CD4-positive, alpha-beta T cell treated with Interleukin-6 at 100 ng/mL for 8 hours (primary cell): ENCODE measurements around the gene CACNA1C.
A peak's percentile ranks its signal among the peaks of the same experiment; 100 is the strongest.

Experiments
- DNase-seq: peaks from one replicate; pipeline ENCODE4 v3.0.0-alpha.2; 2020; ENCODE audit warnings: mixed read lengths, low spot score

The CACNA1C gene

DNA sequence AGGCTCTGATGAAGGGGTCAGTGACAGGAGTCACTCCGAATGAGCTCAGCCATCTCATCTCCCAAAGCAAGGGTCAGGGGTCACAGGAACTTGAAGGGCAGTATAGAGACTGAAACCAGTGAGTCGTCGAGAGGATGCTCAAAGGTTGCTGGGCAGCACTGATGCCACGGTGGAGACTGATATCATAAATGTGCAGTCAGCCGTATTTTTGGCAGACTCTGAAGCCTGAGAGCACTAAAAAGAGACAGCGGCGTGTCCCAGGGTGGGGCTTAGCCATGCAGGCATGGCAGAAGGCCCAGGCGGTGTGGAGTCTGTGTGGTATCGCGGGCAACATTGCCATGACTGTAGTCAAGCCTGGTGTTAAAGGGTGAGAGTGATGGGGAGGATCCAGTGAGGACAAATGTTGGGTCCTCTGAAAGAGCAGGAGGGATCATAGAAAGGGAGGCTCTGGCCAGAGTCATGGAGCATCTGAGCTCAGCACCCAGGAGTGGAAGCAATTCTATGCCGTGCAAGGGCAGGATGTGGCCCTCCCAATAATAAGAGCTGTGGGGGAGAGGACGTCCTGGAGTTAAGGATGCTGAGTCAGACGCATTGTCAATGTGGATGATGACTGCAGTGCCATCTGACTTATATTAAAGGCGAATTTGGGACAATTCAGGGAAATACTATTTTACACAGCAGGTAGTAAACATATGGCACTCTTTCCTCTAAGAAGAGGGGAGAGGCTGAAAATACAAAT, 500.8 kb downstream of the CACNA1C start:
- no peak for DNase-seq

DNA sequence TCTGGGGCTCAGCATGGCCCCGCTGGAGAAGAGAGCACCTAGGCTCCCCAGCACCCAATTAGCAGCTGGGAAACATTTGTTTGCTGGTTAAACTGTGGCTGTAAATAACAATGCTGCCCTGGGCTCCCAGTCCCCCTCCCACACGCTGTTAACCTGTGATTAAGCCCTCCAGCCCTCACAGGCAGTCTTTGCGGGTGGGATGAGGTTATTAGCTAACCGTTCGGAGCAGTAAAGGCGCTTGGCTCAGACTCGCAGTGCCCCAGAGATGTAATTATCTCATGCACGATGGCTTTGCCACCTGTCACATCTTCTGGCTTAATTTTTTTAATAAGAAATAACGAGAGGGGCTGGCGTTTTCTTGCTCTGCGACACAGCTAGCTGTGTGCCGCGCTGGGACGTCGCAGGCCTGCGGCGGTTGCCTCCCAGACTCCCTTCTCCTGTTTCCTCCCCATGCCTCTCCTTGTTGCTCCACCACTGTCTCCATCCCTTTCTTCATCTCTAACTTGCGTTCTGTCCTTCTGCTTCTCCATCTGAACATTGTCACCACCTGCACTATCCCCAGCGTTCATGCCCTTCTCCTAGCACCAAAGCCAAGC, 502.8 kb downstream of the CACNA1C start:
- no peak for DNase-seq

DNA sequence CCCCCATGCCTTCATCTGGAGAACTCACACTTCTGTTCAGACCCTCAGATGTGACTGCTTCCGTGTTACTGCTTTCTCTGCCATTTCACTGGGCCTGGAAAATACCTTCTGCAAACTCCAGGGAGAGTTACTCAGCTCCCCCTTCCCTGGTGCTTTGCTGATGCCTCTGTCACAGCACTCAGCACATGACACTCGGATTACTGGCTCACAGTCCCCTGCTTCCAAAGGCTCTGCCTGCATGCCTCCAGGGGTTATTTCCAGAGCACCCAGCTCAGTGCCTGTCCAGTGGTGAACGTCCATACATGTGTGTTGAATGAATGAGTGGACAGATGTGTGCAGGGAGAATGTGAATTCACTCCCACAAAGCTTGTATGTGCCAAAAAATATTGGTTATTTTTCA, 504.8 kb downstream of the CACNA1C start:
- DNase-seq, result no peak

GRCh38 chr12:2559931-2560330, 507.1 kb downstream of the CACNA1C start:
- no peak for DNase-seq

DNA sequence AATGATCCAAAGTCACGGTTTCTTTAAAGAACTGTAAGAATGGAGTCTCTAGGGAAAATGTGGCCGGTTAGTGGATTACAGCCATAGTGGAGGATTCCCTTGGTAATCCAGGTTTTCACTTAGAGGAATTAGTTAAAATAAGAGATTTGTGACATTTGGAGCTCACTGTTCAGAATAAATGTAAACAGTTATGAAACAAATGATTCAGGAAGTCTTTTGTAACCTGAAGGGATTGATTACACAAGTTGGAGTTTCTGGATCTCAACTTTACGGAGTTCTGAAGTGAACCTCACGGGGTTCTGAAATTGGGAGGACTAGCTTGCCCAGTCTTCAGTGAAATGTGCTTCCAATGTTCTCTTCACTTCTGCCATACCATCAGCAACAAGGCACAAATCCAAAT, 507.6 kb downstream of the CACNA1C start:
- DNase-seq, result no peak

DNA sequence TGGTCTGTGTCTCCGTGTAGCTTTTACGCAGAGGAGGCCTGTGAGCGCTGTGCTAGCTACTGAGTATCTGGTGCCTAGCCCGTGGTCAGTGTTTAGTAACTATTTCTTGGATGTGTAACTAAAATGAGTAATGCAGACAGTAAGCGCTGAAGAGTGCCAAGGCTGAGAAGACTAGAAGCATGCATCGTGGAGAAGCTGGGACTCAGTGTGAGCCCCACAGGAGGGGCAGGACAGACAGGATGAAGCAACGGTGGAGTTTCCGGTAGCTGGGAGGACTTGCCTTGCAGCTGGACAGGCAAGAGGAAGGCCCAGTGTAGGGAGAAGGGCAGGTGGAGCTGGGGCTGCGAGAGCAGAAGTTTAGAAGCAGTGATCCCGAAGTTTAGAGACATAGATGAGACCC, 508.6 kb downstream of the CACNA1C start:
- no peak for DNase-seq

DNA sequence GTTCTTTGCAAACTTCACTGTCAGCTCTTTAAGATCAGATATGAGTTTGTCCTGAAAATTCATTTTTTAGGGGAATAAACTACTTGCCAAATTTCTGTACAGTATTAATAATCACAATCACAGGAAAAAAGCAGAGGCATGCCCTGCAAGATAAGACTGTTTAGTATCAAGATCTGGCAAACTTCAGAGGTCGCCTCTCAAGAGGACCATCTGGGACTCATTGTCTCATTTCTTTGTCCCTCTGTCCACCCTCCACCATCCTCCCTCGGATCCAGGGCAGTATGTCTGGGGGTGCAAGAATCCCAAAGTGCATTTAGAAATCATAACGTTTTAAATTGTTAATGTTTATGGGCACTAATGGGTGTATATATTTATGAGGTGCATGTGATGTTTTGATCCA, 509.6 kb downstream of the CACNA1C start:
- no peak for DNase-seq

DNA sequence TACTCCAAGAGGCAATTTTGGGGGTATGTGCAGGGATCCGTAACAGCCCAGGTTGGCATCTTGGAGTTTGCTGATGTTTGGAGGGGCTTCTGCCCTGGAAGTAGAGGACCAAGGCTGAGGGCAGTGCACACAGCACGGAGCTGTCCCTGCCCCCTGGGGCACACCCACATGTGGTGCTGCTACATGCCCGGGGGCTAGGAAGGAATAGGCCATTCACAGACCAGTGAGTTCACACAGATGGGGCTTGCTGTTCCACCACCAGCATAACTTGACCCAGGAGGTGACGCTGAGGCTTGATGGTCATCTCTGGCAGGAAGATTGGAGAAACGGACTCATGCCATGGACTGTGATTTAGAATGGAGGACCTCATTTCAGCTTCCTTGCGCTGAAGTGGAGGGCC, 510.9 kb downstream of the CACNA1C start:
- DNase-seq, result no peak

DNA sequence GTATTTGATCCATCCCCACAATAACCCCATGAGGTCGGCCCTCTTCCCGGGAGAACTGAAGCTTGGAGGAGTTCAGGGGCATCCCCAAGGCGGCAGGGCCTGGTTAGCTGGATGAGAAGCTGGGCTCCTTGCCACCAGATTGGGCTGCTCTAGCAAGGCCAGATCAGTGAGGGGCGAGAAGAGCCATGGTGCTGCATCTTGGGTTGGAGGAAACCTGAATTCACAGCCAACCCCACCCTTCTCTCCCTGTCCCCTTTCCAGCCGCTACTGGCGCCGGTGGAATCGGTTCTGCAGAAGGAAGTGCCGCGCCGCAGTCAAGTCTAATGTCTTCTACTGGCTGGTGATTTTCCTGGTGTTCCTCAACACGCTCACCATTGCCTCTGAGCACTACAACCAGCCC, 513.4 kb downstream of the CACNA1C start:
- no peak for DNase-seq

DNA sequence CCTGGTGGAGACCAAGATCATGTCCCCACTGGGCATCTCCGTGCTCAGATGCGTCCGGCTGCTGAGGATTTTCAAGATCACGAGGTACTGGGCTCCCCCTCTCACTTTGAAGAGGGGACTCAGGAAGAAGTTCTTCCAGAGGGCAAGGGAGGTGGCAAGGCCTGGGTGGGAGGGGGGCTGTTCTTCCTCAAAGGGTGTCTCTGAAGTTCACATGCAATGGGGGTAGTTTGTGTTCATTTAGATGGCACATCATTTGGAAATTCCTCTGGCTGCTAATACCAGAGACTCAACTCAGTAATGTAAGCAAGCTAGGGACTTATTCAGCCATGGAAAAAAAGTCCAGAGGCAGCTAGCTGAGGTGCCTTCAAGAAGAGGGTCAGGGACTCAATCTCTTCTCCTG, 514.9 kb downstream of the CACNA1C start:
- DNase-seq, result no peak

GRCh38 chr12:2570562-2570961, 517.8 kb downstream of the CACNA1C start:
- DNase-seq, result no peak

DNA sequence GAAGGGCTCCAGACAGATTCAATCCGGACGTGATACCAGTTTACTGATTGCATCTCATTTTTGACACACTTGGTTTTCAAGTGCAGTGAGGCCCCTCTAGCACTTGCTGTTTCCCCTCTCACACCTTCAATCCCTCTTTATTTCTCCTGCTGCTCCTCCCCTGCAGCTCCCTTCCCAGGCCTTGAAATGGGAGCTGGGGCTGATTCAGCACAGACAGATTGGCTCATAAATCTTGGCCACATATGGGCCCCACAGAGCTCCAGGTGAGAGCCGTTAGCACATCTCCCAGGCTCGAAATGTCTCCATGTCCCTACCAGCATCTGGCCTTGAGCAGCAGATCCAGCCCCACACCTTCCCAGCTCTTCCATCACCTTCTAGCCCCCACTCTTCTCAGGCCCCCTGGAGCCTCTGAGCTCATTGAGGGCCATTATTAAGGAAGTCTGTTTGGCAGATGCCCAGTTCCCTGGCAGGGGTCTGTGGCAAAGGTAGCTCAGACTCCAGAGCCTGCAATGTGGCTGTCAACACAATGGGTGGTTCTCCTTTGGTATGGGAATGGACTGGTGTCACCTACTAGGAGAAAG, 521.7 kb downstream of the CACNA1C start:
- no peak for DNase-seq

DNA sequence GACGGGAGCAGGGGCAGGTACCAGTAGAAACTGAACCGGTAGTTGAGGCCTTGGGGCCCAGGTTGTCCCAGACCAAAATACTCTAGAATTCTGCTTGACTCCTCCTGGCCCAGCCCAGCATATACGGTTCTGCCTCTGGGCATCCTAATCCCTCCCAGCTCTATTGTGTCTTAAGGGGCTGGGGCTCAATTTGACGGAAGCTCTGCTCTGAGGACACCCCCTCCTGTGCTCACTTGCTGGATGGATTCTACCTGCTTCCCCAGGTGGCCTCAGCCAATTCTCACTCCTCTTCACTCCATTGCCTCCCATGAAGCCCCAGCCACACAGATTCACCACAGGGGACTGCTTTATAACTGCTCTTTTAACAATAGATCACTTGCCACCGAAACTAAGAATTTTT, 522.5 kb downstream of the CACNA1C start:
- no peak for DNase-seq

DNA sequence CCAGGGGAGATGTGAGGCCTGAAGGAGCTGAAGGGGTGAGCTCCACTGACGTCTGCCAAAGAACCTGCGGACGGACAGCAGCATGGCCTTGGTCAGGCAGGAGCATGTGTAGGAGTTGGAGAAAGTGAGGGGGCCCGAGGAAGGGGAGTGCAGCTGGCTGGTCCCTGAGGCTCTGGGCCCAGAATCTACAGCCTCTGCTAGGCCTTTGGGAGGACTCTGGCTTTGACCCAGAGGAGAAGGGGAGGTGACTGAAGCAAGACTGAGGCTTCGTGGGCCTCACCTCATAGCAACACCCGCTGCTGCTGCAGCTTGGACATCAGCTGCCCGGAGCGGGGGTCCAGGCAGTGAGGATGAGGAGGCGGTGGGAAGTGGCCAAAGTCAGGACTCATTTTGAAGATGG, 525.4 kb downstream of the CACNA1C start:
- DNase-seq, result no peak

- DNase-seq, result no peak
These were observed 526.0 kb downstream of the CACNA1C start for GRCh38 chr12:2578772-2579171.

- no peak for DNase-seq
These were observed 528.0 kb downstream of the CACNA1C start for GRCh38 chr12:2580821-2581220.

DNA sequence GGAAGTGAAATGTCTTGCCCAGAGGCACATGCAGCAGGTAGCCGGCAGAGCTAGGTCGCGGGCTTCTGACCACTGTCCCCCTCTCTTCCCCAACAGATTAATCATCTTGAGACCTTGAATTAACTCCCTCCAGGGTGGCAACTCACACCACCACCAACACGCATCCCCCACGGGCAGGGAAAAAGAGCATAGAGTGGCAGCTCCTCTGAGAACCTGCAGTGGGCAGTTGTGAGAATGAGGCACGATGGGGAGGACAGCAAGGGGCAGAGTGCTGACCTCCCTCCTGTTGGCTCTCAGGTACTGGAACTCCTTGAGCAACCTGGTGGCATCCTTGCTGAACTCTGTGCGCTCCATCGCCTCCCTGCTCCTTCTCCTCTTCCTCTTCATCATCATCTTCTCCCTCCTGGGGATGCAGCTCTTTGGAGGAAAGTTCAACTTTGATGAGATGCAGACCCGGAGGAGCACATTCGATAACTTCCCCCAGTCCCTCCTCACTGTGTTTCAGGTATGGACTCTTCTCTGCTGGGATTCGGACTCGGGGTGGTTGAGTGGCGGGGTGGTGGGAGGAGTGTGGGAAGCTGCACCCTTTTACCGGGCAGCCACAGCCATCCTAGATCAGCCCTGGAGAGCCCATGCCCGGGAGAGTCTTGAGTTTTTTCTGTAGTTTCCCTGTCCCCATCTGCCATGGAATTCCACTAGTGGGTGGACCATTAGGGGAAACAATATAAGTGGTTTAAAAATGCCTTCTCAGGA, 528.7 kb downstream of the CACNA1C start:
- no peak for DNase-seq

GRCh38 chr12:2582631-2583030, 529.8 kb downstream of the CACNA1C start:
- no peak for DNase-seq

DNA sequence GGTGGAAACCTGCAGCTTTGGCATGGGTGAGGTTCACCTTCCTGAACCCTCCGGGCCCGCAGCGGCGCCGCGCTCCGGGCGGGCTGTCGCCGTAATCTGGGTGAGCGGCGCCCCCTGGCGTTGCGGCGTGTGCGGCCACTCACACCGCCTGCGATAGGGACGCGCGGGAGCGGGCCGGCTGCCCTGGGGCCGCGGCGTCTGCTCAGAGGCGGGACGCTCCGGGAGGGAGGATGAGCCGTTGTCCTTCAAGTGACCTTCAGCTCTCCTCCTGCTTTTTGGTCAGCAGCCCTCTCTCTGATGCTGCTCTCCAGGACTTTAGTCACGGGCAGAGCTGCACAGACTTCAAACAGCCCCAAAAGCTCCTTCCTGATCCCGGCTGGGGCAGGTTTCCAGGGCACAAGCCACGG, 530.3 kb downstream of the CACNA1C start:
- peak; percentile 17 for DNase-seq

DNA sequence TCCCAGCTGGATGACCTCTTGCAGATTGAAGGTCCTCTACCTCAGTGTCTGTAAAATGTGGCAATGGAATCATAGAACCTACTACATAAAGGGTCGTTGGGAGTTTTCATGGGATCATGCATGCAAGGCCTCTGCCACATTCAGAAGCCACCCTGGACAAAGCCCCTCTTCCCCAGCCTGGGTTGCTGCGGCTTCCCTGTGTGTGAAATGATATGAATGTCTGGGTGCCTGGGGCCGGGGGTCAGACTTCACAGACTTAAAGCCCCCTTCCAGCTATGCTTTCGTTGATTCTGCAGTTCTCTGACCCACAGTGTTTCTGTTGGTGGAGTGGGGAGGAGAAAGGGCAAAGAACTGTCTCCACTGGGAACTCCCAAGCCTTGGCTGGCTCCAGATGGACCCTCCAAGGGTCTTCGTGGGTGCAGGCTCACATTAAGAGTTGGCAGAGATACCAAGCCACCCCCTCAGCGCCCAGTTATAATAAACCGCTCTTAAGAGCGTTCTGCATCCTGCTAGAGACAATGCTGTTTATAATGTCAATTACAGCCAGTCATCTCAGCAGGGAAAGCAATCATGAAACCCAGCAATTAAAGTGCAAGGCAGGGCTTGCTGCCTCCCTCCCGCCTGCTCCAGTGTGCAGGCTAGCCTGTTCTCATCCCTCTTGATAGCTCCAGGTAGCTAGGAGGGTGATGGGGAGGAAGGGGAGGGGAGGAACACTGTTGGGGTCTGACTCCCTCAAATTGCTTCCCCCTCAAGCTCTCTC, 531.0 kb downstream of the CACNA1C start:
- DNase-seq, result no peak

DNA sequence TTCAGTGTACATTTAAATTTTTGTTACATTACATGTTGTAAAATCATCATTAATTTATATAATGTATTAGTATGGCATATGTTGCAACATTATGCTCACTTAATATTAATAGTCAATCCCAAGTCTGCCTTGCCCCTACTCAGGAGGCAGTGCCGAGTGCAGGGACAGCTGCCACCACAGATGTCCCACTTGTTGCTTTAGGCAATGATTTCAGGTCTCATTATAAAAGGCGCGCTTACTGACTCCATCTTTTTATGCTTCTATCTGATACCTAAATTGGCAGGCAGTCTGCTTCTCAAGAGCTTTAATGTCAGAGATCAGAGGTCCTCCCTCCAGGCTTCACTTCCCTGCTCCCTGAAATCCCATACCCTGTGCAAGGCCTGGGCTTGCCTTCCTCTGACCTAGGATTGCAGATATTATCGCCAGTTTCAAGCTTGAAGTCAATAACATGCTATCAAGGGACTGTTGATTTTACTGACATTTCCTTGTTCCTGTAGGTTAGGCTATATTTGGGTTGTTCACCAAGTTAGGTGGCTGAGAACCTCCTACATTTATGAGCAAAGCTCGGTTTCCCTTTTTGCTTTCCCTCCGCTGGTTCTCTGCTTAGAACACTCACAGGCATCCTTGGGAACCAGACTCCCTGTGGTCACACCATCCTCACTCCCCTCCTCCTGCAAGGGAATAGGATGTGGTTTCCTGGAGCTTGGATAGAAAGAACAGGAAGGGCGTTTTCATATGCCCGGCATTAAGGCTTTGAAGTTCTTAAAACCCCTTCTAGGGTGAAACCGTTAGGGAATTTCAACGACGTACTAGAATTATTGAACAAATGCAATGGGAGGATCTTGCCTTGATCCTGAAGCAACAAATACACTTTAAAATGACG, 533.6 kb downstream of the CACNA1C start:
- DNase-seq, result no peak
